Heart left ventricle (tissue), 16 donors: ENCODE results near the gene FOXRED2. TPM values are rescaled to one million over a fixed set of nuclear protein-coding genes. Genes with fewer than 3 reads are reported as not detected.
A peak's percentile ranks its signal among the peaks of the same experiment; 100 is the strongest.

Experiments
- ATAC-seq, 4 donors: fragments of 200-7000 bp; cut with Tn5 transposase; one replicate each; pipeline ENCODE4 v1.9.1; 2020 to 2022; ENCODE audit warnings: moderate library complexity in 4 of 4, mild to moderate bottlenecking in 3 of 4, moderate number of reproducible peaks in 1 of 4
- DNase-seq, 5 donors: peaks; one replicate each; pipeline ENCODE4 v3.0.0-alpha.2; 2020
- H3K27ac ChIP-seq, 12 donors: fragments of 200-600 bp; sonication (generic) in 4 of 12; one replicate each; pipeline versions ENCODE4 v1.5.0 to v1.8.0; 2016 to 2022; ENCODE audit warnings: mild to moderate bottlenecking in 2 of 12
- H3K27me3 ChIP-seq, 9 donors: fragments of 200-600 bp; sonication (generic) in 2 of 9; one replicate each; pipeline versions ENCODE4 v1.5.1 to v1.8.0; 2016 to 2022; ENCODE audit warnings: mild to moderate bottlenecking in 3 of 9
- H3K36me3 ChIP-seq, 9 donors: fragments of 200-600 bp; sonication (generic) in 2 of 9; one replicate each; pipeline versions ENCODE4 v1.5.0 to v1.8.0; 2018 to 2022; ENCODE audit warnings: mild to moderate bottlenecking in 2 of 9
- H3K4me1 ChIP-seq, 12 donors: fragments of 200-600 bp; sonication (generic) in 4 of 12; one replicate each; pipeline versions ENCODE4 v1.5.0 to v1.8.0; 2016 to 2022; ENCODE audit warnings: mild to moderate bottlenecking in 3 of 12
- H3K4me3 ChIP-seq, 12 donors: fragments of 200-600 bp; sonication (generic) in 4 of 12; one replicate each; pipeline versions ENCODE4 v1.5.0 to v1.8.0; 2017 to 2022; ENCODE audit warnings: mild to moderate bottlenecking in 9 of 12, moderate library complexity in 4 of 12
- H3K9me3 ChIP-seq, 12 donors: fragments of 200-600 bp; sonication (generic) in 4 of 12; one replicate each; pipeline versions ENCODE4 v1.5.0 to v1.8.0; 2016 to 2022; ENCODE audit warnings: mild to moderate bottlenecking in 1 of 12
- CTCF ChIP-seq, 12 donors: fragments of 200-600 bp; sonication (generic) in 4 of 12; IDR thresholded peaks; one replicate each; pipeline versions ENCODE4 v1.5.0 to v1.8.0; 2018 to 2022; ENCODE audit warnings: antibody characterized with exemption in 12 of 12, mild to moderate bottlenecking in 5 of 12
- POLR2A ChIP-seq, 2 donors: fragments of 450-650 bp; IDR thresholded peaks; one replicate each; pipeline ENCODE4 v1.6.1; 2017; ENCODE audit warnings: antibody characterized with exemption in 2 of 2, mild to moderate bottlenecking in 2 of 2, moderate library complexity in 2 of 2
- WGBS, 4 donors: extraction: QIAGEN DNeasy Blood & Tissue Kit in 2 of 4; methylation state at CpG; one replicate each; pipeline versions ENCODE4 v1.1.5 to v1.1.7; 2013 to 2018; 5-methylcytosine and 5-hydroxymethylcytosine counted together
- intact Hi-C, 10 donors: fragments of 100-400 bp; cut with DNase I; formaldehyde crosslinking; loops; one replicate each; pipeline versions ENCODE4 v1.11.1 to v1.14.2; 2022
- polyA plus RNA-seq, 2 donors: library from polyadenylated mRNA; stranded (reverse); fragments of 200-250 nt; gene quantifications; one replicate each; pipeline ENCODE4 v1.2.3, GENCODE V29; 2013
- total RNA-seq, 9 donors: library from RNA; depleted of rRNA in 2 of 9; stranded (reverse); fragments of >200 nt in 2 of 9; fragmentation: NEBNext Ultra II Directional in 3 of 9; extraction: Animal tissue kit (Norgen Biotek cat#: 25700) in 3 of 9; gene quantifications; one replicate each; pipeline versions ENCODE4 v1.1.0 to v1.2.4, GENCODE V29; 2016 to 2023
- donor health status: ischemic (EF 13 %, LVEDD 7.1; RV severe dilation, severe dysfunction).
- donor health status: healthy with polysubstance abuse.
- donor health status: DM: no; HTN: yes; CAD: no.
- donor health status: DM: no; HTN: no; CAD: no.
- donor health status: ischemic (EF 25% LVEDD 6.9; RV normal size, moderate dysfunction).
- donor health status: ischemic (EF 25% LVEDD 5.7; RV mildly dilated, moderate dysfunction).
- donor health status: healthy.
- donor health status: DM: yes; HTN: yes; CAD: no.
- donor health status: ischemic (EF 35%, LVEDD 5.7; RV mildly dilated, moderate dysfunction).
- donor health status: nonischemic (EF 11% LVEDD 7.7; RV severe dilation, severe dysfunction).
- donor health status: DM: yes; HTN: yes; CAD: no.
- donor health status: PGD.
- donor health status: ischemic (EF 29% LVEDD 5.4; RV normal size, mild dysfunction).
- donor health status: nonischemic (EF 23%, LVEDD 6.1; RV moderate dilation, normal function).

FOXRED2 gene
- total and polyA plus RNA-seq, 11 donors = 3.5 to 12.1 (median 6.9) TPM

- Histone ChIP-seq H3K9me3 (no peaks in the 10 kb centered on the region), H3K4me1 (peaks cover 15 to 66% (median 48%) of the 10 kb centered on the region in 12 donors), H3K4me3 (no peak overlapping the region), H3K27ac (peak overlapping the region in 10 of 12 donors; percentile 74 to 99 (median 94)), H3K27me3 (no peaks in the 10 kb centered on the region), H3K36me3 (no peaks in the 10 kb centered on the region)
- intact Hi-C loops = loop anchor here in 2 of 10 donors (5.0 to 10.0 kb wide), 2 partner anchors 72 to 129 kb away; partner anchors contain the start of gene MYH9 (in 1 of the 2)
- no peak for DNase-seq
- TF ChIP-seq POLR2A (IDR thresholded peaks at IDR 0.05) (no peak), CTCF (IDR thresholded peaks at IDR 0.05) (no peak)
- ATAC-seq = no peak
- WGBS, 4 donors = 79 to 94% (median 90%) methylated on average over 12 of the region's 12 CpGs
These were observed 50.4 kb downstream of the FOXRED2 start for GRCh38 chr22:36456464-36456845.

DNA sequence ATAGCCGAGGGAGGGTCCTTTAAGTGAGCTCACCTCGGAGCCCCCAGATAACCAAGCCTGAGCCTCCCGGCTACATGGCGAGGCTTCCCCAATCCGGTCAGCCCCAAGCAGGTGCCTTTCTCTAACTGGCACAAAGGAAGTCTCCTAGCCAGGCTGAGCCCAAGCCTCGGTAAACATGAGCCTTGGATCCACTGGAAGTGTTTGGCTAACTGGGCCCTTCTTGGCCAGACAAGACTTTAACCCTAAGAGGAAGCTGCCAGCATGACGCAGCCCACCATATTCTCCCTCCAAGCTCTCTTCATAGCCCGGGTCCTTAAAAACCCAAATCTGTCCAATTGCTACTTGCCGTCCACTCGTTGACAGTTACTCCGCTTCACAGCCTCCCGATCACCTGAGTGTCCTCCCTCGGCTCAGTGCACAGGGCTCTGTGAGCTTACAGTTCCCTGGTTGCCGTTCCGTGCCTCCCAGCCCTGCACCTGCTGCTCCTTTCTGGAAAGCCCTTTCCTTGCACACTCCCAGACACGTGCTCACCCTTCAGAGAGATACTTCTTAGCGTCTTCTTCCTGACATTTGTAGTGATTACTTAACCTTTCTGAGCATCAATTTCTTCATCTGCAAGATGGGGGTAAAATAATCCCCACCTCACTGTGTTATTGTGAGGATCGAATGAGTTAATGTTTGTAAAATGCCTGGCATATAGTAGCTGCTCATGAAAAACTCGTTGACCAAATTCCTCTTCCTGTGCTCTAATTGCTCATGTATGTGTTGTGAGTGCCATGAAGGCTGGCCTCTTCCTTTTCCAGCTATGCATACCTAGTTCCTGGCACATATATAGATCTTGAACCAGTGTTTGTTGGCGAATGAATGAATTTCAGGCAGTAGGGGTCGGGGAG lies 51.0 kb downstream of the FOXRED2 start:
- Histone ChIP-seq H3K27me3 (no peaks in the 10 kb centered on the region), H3K4me1 (peaks cover 15 to 68% (median 50%) of the 10 kb centered on the region in 12 donors), H3K4me3 (peak overlapping the region in 9 of 12 donors; percentile 47 to 67 (median 56)), H3K27ac (peak overlapping the region; percentile 81 to 99 (median 93)), H3K36me3 (no peaks in the 10 kb centered on the region), H3K9me3 (no peaks in the 10 kb centered on the region)
- no peak for DNase-seq
- TF ChIP-seq POLR2A (IDR thresholded peaks at IDR 0.05) (no peak), CTCF (IDR thresholded peaks at IDR 0.05) (no peak)
- ATAC-seq = peak in 1 of 4 donors; percentile 3
- intact Hi-C loops = loop anchor here in 5 of 10 donors (1.0 to 10.0 kb wide), 5 partner anchors 69 to 129 kb away; partner anchors contain the start of gene MYH9 (in 3 of the 5)
- 67 to 83% (median 71%) methylated on average over 16 to 21 of the region's 21 CpGs for WGBS, 4 donors

DNA sequence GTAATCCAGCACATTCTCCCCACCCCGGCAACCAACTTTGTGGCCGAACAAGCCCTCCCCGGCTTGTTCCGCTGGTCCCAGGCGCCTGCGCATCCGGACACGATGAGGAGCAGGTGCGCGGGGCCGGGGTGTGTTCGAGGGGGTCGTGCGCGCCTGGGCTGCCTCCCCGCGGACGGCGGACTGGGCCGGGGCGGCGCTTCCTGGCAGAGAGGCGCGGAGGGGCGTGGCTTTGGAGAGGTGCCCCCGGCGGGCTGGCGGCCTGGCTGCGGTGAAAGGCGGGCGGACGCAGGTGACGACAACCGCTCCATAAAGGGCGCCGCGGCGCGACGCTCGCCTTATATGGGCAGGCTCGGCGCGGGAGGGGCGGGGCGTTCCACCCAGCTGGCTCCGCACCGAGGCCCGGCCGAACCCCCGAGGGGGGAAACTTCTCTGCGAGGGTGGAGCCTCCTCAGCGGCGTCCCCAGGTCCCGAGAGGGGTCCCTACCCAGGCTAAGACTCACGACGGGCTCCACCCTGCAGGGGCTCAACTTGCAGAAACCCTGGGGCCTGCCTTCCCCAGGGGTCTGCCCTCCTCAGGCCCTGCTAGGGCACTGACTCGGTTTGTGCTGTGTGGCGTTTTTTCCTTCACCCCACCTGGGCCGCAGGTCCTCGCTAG lies 51.8 kb downstream of the FOXRED2 start:
- Histone ChIP-seq H3K4me3 (peak overlapping the region; percentile 15 to 67 (median 50)), H3K27me3 (no peaks in the 10 kb centered on the region), H3K27ac (peak overlapping the region; percentile 81 to 99 (median 93)), H3K9me3 (no peaks in the 10 kb centered on the region), H3K4me1 (peaks cover 15 to 76% (median 53%) of the 10 kb centered on the region in 12 donors), H3K36me3 (no peaks in the 10 kb centered on the region)
- WGBS, 4 donors = 1 to 2% (median 2%) methylated on average over 42 to 61 of the region's 61 CpGs
- TF ChIP-seq POLR2A (IDR thresholded peaks at IDR 0.05) (peak; percentile 60 to 84), CTCF (IDR thresholded peaks at IDR 0.05) (peak in 2 of 12 donors; percentile 32 to 45)
- intact Hi-C loops = loop anchor here in 7 of 10 donors (1.0 to 10.0 kb wide), 7 partner anchors 38 to 128 kb away; partner anchors contain the start of gene MYH9 (in 6 of the 7)
- DNase-seq (peak; percentile 94 to 97 (median 95)), ATAC-seq (peak; percentile 83 to 91 (median 87))
